ENCODE measurements around the gene JAM3. TPM values are rescaled to one million over a fixed set of nuclear protein-coding genes. Genes with fewer than 3 reads are reported as not detected.

JAM3 gene
- total RNA-seq, 1 experiment from 2014 or later = 36.5 TPM

DNA sequence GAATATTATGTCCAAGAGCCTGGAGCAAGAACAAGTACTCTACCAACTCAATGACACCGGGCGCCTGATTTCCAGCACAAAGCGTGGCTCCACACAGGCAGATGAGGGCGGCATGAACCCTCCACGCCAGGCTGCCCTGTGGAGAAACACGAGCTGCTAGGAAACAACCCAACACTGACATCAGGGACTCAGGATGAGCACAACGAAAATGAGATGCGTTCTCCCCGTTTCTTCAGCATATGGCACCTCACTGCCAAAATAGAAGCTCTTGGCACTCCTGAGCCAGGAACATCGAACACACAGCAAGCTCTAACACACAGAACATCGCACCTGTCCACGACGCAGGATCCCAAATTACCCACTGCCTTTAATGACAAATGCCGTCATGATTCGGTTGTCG lies 86.6 kb downstream of the JAM3 start:
- Histone ChIP-seq H4K91ac (ENCODE audit: insufficient read length, low read depth, low read length) (no peak overlapping the region), H3K79me2 (ENCODE audit: insufficient read depth, low read length) (no peaks in the 10 kb centered on the region), H3K4ac (ENCODE audit: low read depth, low read length) (no peak overlapping the region), H4K20me1 (ENCODE audit: control insufficient read depth, insufficient read depth, insufficient read length) (no peaks in the 10 kb centered on the region), H2BK12ac (ENCODE audit: insufficient read length, low read depth, low read length) (no peak overlapping the region), H3K23ac (ENCODE audit: insufficient read length, low read depth, low read length) (no peak overlapping the region), H3K14ac (ENCODE audit: insufficient read depth, low read length) (no peak overlapping the region), H3K56ac (ENCODE audit: insufficient read length, low read depth, low read length) (no peak overlapping the region), H3K79me1 (ENCODE audit: insufficient read depth, low read depth, low read length, poor library complexity, severe bottlenecking) (no peaks in the 10 kb centered on the region), H3K4me2 (ENCODE audit: insufficient read depth, insufficient read length, low read length) (no peak overlapping the region), H2BK15ac (ENCODE audit: low read depth, low read length) (no peak overlapping the region), H3K18ac (ENCODE audit: insufficient read length, low read depth, low read length) (no peak overlapping the region), H3K27me3 (ENCODE audit: insufficient read depth, low read length) (no peaks in the 10 kb centered on the region), H3T11ph (ENCODE audit: low read length) (no peak overlapping the region), H2BK20ac (ENCODE audit: low read depth, low read length, poor library complexity, severe bottlenecking) (no peak overlapping the region), H2BK120ac (ENCODE audit: low read depth, low read length, poor library complexity, severe bottlenecking) (no peak overlapping the region), H2AFZ (ENCODE audit: low read length) (no peak overlapping the region), H3K9me3 (ENCODE audit: control insufficient read depth, low read depth, low read length) (peaks cover 4% of the 10 kb centered on the region), H3K23me2 (ENCODE audit: insufficient read length, low read depth, low read length, poor library complexity, severe bottlenecking) (no peaks in the 10 kb centered on the region), H3K27ac (ENCODE audit: insufficient read length, low read depth, low read length) (no peak overlapping the region), H3K9ac (ENCODE audit: extremely low read depth, insufficient read length, low read length) (no peak overlapping the region), H4K5ac (ENCODE audit: insufficient read length, low read depth, low read length) (no peak overlapping the region), H3K4me1 (ENCODE audit: insufficient read depth, low read length) (no peaks in the 10 kb centered on the region), H2AK5ac (ENCODE audit: insufficient read length, low read length) (no peak overlapping the region), H4K8ac (replicated peaks; ENCODE audit: insufficient read length, low read depth, low read length) (no peak overlapping the region), H2BK5ac (ENCODE audit: insufficient read length, low read length) (no peak overlapping the region)
- WGBS (ENCODE audit: extremely low coverage, insufficient read length, low lambda C conversion rate) = no CpG with 5 or more reads among the region's 16 CpGs
- Mint-ChIP-seq H3K27ac (no peak overlapping the region), H3K27me3 (ENCODE audit: low read depth) (no peaks in the 10 kb centered on the region), H3K4me3 (no peak overlapping the region), H3K4me1 (no peaks in the 10 kb centered on the region), H3K9me3 (peaks cover 6 to 16% of the 10 kb centered on the region in 2 experiments; a peak in 4 of 5 replicates), H3K36me3 (ENCODE audit: insufficient read depth in 1 of 3, low read depth in 3 of 3) (peaks cover 84 to 95% (median 94%) of the 10 kb centered on the region in 3 experiments)
- TF ChIP-seq, protein P1, sequence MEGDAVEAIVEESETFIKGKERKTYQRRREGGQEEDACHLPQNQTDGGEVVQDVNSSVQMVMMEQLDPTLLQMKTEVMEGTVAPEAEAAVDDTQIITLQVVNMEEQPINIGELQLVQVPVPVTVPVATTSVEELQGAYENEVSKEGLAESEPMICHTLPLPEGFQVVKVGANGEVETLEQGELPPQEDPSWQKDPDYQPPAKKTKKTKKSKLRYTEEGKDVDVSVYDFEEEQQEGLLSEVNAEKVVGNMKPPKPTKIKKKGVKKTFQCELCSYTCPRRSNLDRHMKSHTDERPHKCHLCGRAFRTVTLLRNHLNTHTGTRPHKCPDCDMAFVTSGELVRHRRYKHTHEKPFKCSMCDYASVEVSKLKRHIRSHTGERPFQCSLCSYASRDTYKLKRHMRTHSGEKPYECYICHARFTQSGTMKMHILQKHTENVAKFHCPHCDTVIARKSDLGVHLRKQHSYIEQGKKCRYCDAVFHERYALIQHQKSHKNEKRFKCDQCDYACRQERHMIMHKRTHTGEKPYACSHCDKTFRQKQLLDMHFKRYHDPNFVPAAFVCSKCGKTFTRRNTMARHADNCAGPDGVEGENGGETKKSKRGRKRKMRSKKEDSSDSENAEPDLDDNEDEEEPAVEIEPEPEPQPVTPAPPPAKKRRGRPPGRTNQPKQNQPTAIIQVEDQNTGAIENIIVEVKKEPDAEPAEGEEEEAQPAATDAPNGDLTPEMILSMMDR (conservative IDR thresholded peaks at IDR 0.05) = no peak
- DNase-seq = no peak

All from H9 (cell line).